Measurements from ENCODE around the gene KLHL6. TPM values are rescaled to one million over a fixed set of nuclear protein-coding genes. Genes with fewer than 3 reads are reported as not detected.
A peak's percentile ranks its signal among the peaks of the same experiment; 100 is the strongest.

KLHL6 gene
- total and polyA plus RNA-seq, 10 of the 15 experiments (the other 5 are each of a cell fraction or from before 2014, with no cell fraction given): 4.0 to 91.8 (median 24.4) TPM

DNA sequence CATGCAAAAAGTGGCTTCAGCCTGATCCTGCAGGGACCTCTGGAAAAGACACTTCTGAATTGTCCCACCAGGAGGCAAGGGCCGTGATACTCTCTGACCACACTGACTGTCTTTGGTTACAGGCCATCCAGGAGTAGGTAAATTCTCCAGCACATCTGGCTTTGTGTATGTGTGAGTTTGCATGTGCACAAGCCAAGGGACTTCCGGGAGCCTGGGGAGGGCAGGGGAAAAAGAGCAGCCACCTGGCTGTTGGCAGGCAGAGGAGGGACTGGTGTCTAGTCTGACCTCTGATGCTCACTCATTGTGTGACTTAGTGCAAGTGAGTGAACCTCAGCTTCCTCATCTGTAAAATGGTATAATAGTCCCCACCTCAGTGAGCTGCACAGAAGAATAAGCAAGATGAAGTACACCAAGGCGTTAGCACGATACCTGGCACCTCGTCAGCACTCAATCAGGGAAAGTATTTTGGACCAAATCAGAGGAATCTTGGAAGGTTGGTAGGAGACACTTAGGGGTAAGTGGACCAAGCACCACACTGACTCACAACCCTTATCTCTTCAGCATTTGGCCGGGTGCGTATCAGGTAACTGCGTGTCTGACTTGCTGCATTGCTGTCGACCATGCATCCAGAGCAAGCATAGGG, 19.1 kb downstream of the KLHL6 start (continued):
- TF ChIP-seq MEF2A (IDR thresholded peaks at IDR 0.05; ENCODE audit: insufficient read depth, low read depth, low read length) (0 out of 2 replicates have a peak, but pooled peaks have one; percentile 8), SMAD1 (IDR thresholded peaks at IDR 0.05; ENCODE audit: low read depth, partially characterized antibody) (no peak), CHD2 (IDR thresholded peaks at IDR 0.05; ENCODE audit: borderline replicate concordance, low read depth, low read length) (peak; percentile 25; the same call in 1 of the 2 replicates), SIX5 (IDR thresholded peaks at IDR 0.05; ENCODE audit: low read depth, low read length, severe bottlenecking) (no peak), EGR1 (IDR thresholded peaks at IDR 0.05; ENCODE audit: borderline replicate concordance in 1 of 2, low read depth in 2 of 2, low read length in 2 of 2) (no peak), HCFC1 (IDR thresholded peaks at IDR 0.05; ENCODE audit: low read length) (no peak), RBBP5 (conservative IDR thresholded peaks at IDR 0.05) (no peak), RCOR1 (conservative IDR thresholded peaks at IDR 0.05; ENCODE audit: low read depth, low read length) (peak; percentile 82), RUNX3 (IDR thresholded peaks at IDR 0.05; ENCODE audit: low read length) (peak; percentile 63), MXI1 (IDR thresholded peaks at IDR 0.05; ENCODE audit: low read depth, low read length) (peak; percentile 44; the same call in 1 of the 2 replicates), MYC (IDR thresholded peaks at IDR 0.05; ENCODE audit: insufficient read depth, insufficient read length, insufficient replicate concordance, low read length, severe bottlenecking) (no peak), SMAD5 (IDR thresholded peaks at IDR 0.05; ENCODE audit: low read depth) (0 out of 2 replicates have a peak, but pooled peaks have one; percentile 37), ZNF207 (IDR thresholded peaks at IDR 0.05; ENCODE audit: borderline replicate concordance) (0 out of 2 replicates have a peak, but pooled peaks have one; percentile 7), TCF12 (IDR thresholded peaks at IDR 0.05; ENCODE audit: low read depth, low read length) (peak; percentile 86; the same call in 1 of the 2 replicates)
- TF ChIP-seq, protein P1, sequence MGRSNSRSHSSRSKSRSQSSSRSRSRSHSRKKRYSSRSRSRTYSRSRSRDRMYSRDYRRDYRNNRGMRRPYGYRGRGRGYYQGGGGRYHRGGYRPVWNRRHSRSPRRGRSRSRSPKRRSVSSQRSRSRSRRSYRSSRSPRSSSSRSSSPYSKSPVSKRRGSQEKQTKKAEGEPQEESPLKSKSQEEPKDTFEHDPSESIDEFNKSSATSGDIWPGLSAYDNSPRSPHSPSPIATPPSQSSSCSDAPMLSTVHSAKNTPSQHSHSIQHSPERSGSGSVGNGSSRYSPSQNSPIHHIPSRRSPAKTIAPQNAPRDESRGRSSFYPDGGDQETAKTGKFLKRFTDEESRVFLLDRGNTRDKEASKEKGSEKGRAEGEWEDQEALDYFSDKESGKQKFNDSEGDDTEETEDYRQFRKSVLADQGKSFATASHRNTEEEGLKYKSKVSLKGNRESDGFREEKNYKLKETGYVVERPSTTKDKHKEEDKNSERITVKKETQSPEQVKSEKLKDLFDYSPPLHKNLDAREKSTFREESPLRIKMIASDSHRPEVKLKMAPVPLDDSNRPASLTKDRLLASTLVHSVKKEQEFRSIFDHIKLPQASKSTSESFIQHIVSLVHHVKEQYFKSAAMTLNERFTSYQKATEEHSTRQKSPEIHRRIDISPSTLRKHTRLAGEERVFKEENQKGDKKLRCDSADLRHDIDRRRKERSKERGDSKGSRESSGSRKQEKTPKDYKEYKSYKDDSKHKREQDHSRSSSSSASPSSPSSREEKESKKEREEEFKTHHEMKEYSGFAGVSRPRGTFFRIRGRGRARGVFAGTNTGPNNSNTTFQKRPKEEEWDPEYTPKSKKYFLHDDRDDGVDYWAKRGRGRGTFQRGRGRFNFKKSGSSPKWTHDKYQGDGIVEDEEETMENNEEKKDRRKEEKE (IDR thresholded peaks at IDR 0.05): no peak
- TF ChIP-seq, protein P2, sequence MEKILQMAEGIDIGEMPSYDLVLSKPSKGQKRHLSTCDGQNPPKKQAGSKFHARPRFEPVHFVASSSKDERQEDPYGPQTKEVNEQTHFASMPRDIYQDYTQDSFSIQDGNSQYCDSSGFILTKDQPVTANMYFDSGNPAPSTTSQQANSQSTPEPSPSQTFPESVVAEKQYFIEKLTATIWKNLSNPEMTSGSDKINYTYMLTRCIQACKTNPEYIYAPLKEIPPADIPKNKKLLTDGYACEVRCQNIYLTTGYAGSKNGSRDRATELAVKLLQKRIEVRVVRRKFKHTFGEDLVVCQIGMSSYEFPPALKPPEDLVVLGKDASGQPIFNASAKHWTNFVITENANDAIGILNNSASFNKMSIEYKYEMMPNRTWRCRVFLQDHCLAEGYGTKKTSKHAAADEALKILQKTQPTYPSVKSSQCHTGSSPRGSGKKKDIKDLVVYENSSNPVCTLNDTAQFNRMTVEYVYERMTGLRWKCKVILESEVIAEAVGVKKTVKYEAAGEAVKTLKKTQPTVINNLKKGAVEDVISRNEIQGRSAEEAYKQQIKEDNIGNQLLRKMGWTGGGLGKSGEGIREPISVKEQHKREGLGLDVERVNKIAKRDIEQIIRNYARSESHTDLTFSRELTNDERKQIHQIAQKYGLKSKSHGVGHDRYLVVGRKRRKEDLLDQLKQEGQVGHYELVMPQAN (conservative IDR thresholded peaks at IDR 0.05): peak; percentile 59; the same call in 1 of the 2 replicates
- TF ChIP-seq, protein P3, sequence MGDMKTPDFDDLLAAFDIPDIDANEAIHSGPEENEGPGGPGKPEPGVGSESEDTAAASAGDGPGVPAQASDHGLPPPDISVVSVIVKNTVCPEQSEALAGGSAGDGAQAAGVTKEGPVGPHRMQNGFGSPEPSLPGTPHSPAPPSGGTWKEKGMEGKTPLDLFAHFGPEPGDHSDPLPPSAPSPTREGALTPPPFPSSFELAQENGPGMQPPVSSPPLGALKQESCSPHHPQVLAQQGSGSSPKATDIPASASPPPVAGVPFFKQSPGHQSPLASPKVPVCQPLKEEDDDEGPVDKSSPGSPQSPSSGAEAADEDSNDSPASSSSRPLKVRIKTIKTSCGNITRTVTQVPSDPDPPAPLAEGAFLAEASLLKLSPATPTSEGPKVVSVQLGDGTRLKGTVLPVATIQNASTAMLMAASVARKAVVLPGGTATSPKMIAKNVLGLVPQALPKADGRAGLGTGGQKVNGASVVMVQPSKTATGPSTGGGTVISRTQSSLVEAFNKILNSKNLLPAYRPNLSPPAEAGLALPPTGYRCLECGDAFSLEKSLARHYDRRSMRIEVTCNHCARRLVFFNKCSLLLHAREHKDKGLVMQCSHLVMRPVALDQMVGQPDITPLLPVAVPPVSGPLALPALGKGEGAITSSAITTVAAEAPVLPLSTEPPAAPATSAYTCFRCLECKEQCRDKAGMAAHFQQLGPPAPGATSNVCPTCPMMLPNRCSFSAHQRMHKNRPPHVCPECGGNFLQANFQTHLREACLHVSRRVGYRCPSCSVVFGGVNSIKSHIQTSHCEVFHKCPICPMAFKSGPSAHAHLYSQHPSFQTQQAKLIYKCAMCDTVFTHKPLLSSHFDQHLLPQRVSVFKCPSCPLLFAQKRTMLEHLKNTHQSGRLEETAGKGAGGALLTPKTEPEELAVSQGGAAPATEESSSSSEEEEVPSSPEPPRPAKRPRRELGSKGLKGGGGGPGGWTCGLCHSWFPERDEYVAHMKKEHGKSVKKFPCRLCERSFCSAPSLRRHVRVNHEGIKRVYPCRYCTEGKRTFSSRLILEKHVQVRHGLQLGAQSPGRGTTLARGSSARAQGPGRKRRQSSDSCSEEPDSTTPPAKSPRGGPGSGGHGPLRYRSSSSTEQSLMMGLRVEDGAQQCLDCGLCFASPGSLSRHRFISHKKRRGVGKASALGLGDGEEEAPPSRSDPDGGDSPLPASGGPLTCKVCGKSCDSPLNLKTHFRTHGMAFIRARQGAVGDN (IDR thresholded peaks at IDR 0.05): peak; percentile 75
